WTC11 (cell line): ENCODE measurements around the gene CCDC178. TPM values are rescaled to one million over a fixed set of nuclear protein-coding genes. Genes with fewer than 3 reads are reported as not detected.

Experiments used
- ATAC-seq: fragments of 200-7000 bp; cut with Tn5 transposase; 2 replicates; pipeline ENCODE4 v1.10.0; 2021; ENCODE audit warnings: mild to moderate bottlenecking, moderate library complexity
- CTCF ChIA-PET: fragments of 300-600 bp; sonication (Branson Sonifier 250); formaldehyde crosslinking; loops from one replicate; lab custom pipeline; 2021; ENCODE audit warnings: antibody characterized with exemption; lab: Charles Lee
- POLR2A ChIA-PET: fragments of 350-600 bp; sonication (Branson Sonifier 250); formaldehyde crosslinking; loops from one replicate; lab custom pipeline; 2021; ENCODE audit warnings: antibody characterized with exemption; lab: Charles Lee
- DNase-seq: peaks from one replicate; pipeline ENCODE4 v3.0.0; 2021; ENCODE audit warnings: low spot score
- H3K27ac Mint-ChIP-seq: 2 replicates; pipeline ENCODE4 v1.8.0; 2021; ENCODE audit warnings: mixed read lengths
- H3K27me3 Mint-ChIP-seq: 2 replicates; pipeline ENCODE4 v1.8.0; 2021; ENCODE audit warnings: low read depth, mild to moderate bottlenecking, moderate library complexity, mixed read lengths
- H3K36me3 Mint-ChIP-seq: 2 replicates; pipeline ENCODE4 v1.8.0; 2021; ENCODE audit warnings: mixed read lengths
- H3K4me1 Mint-ChIP-seq: 2 replicates; pipeline ENCODE4 v1.8.0; 2022; ENCODE audit warnings: mixed read lengths
- H3K4me3 Mint-ChIP-seq: 2 replicates; pipeline ENCODE4 v1.8.0; 2021; ENCODE audit warnings: mild to moderate bottlenecking, moderate library complexity, mixed read lengths
- H3K9me3 Mint-ChIP-seq: 2 replicates; pipeline ENCODE4 v1.8.0; 2021; ENCODE audit warnings: mixed read lengths
- EMX1 ChIP-seq: fragments of 250-450 bp; sonication (Bioruptor Pico); IDR thresholded peaks from 2 replicates; pipeline ENCODE4 v1.8.0; 2021; ENCODE audit warnings: mild to moderate bottlenecking
- ETV6 ChIP-seq: sonication (generic); formaldehyde crosslinking; IDR thresholded peaks from 2 replicates; pipeline ENCODE4 v1.8.1; 2022; ENCODE audit warnings: mild to moderate bottlenecking, missing genetic modification reagents
- FOXP1 ChIP-seq: sonication (generic); formaldehyde crosslinking; IDR thresholded peaks from 2 replicates; pipeline ENCODE4 v1.8.0; 2022; ENCODE audit warnings: missing genetic modification reagents, mild to moderate bottlenecking, moderate library complexity, borderline replicate concordance
- GABPB1 ChIP-seq: sonication (generic); formaldehyde crosslinking; IDR thresholded peaks from 2 replicates; pipeline ENCODE4 v1.8.1; 2023; ENCODE audit warnings: mild to moderate bottlenecking, missing genetic modification reagents
- JUN ChIP-seq: sonication (generic); formaldehyde crosslinking; IDR thresholded peaks from 2 replicates; pipeline ENCODE4 v1.8.0; 2023; ENCODE audit warnings: mild to moderate bottlenecking, missing genetic modification reagents
- RORB ChIP-seq: fragments of 250-450 bp; sonication (Bioruptor Pico); IDR thresholded peaks from 2 replicates; pipeline ENCODE4 v1.9.0; 2021; ENCODE audit warnings: mild to moderate bottlenecking
- SMAD3 ChIP-seq: sonication (generic); formaldehyde crosslinking; IDR thresholded peaks from 2 replicates; pipeline ENCODE4 v1.8.0; 2022; ENCODE audit warnings: missing genetic modification reagents, mild to moderate bottlenecking, borderline replicate concordance
- TCF7 ChIP-seq: sonication (generic); formaldehyde crosslinking; IDR thresholded peaks from 2 replicates; pipeline ENCODE4 v1.8.0; 2022; ENCODE audit warnings: mild to moderate bottlenecking, low read depth, missing genetic modification reagents, moderate library complexity
- ZNF263 ChIP-seq: sonication (generic); formaldehyde crosslinking; IDR thresholded peaks from 2 replicates; pipeline ENCODE4 v1.8.1; 2022; ENCODE audit warnings: low read depth, mild to moderate bottlenecking, moderate library complexity, missing genetic modification reagents
- ZNF396 ChIP-seq: fragments of 250-450 bp; sonication (Bioruptor Pico); IDR thresholded peaks from 2 replicates; pipeline ENCODE4 v1.8.0; 2021; ENCODE audit warnings: mild to moderate bottlenecking, moderate library complexity, borderline replicate concordance
- ZNF423 ChIP-seq: fragments of 250-450 bp; sonication (Bioruptor Pico); IDR thresholded peaks from 2 replicates; pipeline ENCODE4 v2.1.2; 2022; ENCODE audit warnings: mild to moderate bottlenecking, moderate library complexity
- total RNA-seq: library from RNA; stranded (reverse); gene quantifications from 3 replicates; pipeline ENCODE4 v1.2.3, GENCODE V29; 2021
- TF ChIP-seq, protein P1 (sequence below): sonication (generic); formaldehyde crosslinking; IDR thresholded peaks from 2 replicates; pipeline ENCODE4 v1.8.0; 2023; ENCODE audit warnings: missing genetic modification reagents, mild to moderate bottlenecking, borderline replicate concordance
- TF ChIP-seq, protein P2 (sequence below): sonication (generic); formaldehyde crosslinking; IDR thresholded peaks from 2 replicates; pipeline ENCODE4 v1.8.1; 2023; ENCODE audit warnings: mild to moderate bottlenecking, missing genetic modification reagents
- TF ChIP-seq, protein P3 (sequence below): sonication (generic); formaldehyde crosslinking; IDR thresholded peaks from 2 replicates; pipeline ENCODE4 v1.8.0; 2023; ENCODE audit warnings: missing genetic modification reagents
- TF ChIP-seq, protein P4 (sequence below): sonication (generic); formaldehyde crosslinking; IDR thresholded peaks from 2 replicates; pipeline ENCODE4 v1.8.0; 2023; ENCODE audit warnings: mild to moderate bottlenecking, missing genetic modification reagents
- TF ChIP-seq, protein P5 (sequence below): sonication (generic); formaldehyde crosslinking; IDR thresholded peaks from 2 replicates; pipeline ENCODE4 v1.8.1; 2022; ENCODE audit warnings: missing genetic modification reagents, borderline replicate concordance

The CCDC178 gene
- total RNA-seq, 1 experiment from 2014 or later, result 0.20 TPM

DNA sequence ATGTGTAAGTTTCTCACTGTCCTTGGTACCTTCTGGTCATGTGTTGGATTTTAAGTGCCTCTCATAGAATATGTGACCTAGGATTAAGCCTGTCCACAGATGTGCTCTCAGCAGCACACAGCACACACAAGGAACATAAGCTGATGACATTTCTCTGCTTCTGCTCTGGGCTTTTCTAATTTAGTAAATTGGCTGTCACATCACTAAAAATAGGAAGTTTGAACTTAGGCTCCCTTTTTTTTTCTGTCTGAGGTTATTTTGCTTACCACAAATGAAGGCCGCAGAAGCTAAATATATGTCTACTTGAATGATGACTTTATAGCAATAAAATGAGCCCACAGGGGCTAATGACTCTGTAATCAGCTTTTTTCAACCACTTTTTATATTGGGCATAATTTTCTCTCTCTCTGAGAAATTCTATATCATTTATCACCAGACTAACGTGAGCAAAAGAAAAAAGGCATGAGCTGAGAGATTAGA, 517.5 kb downstream of the CCDC178 start:
- H3K27ac Mint-ChIP-seq, result no peak overlapping the region
- H3K27me3 Mint-ChIP-seq, result no peaks in the 10 kb centered on the region; the same call in 1 of the 2 replicates
- POLR2A ChIA-PET, result no interaction called here
- TF ChIP-seq EMX1 (CRISPR knock-in tag), result no peak
- TF ChIP-seq ZNF423 (CRISPR knock-in tag), result no peak
- no peak for TF ChIP-seq TCF7 (CRISPR knock-in tag)
- TF ChIP-seq, protein P1, sequence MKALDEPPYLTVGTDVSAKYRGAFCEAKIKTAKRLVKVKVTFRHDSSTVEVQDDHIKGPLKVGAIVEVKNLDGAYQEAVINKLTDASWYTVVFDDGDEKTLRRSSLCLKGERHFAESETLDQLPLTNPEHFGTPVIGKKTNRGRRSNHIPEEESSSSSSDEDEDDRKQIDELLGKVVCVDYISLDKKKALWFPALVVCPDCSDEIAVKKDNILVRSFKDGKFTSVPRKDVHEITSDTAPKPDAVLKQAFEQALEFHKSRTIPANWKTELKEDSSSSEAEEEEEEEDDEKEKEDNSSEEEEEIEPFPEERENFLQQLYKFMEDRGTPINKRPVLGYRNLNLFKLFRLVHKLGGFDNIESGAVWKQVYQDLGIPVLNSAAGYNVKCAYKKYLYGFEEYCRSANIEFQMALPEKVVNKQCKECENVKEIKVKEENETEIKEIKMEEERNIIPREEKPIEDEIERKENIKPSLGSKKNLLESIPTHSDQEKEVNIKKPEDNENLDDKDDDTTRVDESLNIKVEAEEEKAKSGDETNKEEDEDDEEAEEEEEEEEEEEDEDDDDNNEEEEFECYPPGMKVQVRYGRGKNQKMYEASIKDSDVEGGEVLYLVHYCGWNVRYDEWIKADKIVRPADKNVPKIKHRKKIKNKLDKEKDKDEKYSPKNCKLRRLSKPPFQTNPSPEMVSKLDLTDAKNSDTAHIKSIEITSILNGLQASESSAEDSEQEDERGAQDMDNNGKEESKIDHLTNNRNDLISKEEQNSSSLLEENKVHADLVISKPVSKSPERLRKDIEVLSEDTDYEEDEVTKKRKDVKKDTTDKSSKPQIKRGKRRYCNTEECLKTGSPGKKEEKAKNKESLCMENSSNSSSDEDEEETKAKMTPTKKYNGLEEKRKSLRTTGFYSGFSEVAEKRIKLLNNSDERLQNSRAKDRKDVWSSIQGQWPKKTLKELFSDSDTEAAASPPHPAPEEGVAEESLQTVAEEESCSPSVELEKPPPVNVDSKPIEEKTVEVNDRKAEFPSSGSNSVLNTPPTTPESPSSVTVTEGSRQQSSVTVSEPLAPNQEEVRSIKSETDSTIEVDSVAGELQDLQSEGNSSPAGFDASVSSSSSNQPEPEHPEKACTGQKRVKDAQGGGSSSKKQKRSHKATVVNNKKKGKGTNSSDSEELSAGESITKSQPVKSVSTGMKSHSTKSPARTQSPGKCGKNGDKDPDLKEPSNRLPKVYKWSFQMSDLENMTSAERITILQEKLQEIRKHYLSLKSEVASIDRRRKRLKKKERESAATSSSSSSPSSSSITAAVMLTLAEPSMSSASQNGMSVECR (CRISPR knock-in tag), result no peak
- TF ChIP-seq, protein P2, sequence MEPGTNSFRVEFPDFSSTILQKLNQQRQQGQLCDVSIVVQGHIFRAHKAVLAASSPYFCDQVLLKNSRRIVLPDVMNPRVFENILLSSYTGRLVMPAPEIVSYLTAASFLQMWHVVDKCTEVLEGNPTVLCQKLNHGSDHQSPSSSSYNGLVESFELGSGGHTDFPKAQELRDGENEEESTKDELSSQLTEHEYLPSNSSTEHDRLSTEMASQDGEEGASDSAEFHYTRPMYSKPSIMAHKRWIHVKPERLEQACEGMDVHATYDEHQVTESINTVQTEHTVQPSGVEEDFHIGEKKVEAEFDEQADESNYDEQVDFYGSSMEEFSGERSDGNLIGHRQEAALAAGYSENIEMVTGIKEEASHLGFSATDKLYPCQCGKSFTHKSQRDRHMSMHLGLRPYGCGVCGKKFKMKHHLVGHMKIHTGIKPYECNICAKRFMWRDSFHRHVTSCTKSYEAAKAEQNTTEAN (CRISPR knock-in tag), result no peak
- no peak for TF ChIP-seq FOXP1 (CRISPR knock-in tag)
- TF ChIP-seq RORB (CRISPR knock-in tag), result no peak
- no peak for TF ChIP-seq JUN (CRISPR knock-in tag)
- TF ChIP-seq, protein P3, sequence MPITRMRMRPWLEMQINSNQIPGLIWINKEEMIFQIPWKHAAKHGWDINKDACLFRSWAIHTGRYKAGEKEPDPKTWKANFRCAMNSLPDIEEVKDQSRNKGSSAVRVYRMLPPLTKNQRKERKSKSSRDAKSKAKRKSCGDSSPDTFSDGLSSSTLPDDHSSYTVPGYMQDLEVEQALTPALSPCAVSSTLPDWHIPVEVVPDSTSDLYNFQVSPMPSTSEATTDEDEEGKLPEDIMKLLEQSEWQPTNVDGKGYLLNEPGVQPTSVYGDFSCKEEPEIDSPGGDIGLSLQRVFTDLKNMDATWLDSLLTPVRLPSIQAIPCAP (CRISPR knock-in tag), result no peak
- TF ChIP-seq, protein P4, sequence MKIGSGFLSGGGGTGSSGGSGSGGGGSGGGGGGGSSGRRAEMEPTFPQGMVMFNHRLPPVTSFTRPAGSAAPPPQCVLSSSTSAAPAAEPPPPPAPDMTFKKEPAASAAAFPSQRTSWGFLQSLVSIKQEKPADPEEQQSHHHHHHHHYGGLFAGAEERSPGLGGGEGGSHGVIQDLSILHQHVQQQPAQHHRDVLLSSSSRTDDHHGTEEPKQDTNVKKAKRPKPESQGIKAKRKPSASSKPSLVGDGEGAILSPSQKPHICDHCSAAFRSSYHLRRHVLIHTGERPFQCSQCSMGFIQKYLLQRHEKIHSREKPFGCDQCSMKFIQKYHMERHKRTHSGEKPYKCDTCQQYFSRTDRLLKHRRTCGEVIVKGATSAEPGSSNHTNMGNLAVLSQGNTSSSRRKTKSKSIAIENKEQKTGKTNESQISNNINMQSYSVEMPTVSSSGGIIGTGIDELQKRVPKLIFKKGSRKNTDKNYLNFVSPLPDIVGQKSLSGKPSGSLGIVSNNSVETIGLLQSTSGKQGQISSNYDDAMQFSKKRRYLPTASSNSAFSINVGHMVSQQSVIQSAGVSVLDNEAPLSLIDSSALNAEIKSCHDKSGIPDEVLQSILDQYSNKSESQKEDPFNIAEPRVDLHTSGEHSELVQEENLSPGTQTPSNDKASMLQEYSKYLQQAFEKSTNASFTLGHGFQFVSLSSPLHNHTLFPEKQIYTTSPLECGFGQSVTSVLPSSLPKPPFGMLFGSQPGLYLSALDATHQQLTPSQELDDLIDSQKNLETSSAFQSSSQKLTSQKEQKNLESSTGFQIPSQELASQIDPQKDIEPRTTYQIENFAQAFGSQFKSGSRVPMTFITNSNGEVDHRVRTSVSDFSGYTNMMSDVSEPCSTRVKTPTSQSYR, result no peak
- no peak for TF ChIP-seq ZNF396
- no peak for TF ChIP-seq SMAD3 (CRISPR knock-in tag)
- no peak overlapping the region for H3K4me3 Mint-ChIP-seq
- ATAC-seq (no peak), DNase-seq (no peak)
- CTCF ChIA-PET, result interaction anchor here (0.6 to 0.8 kb wide), 2 partner anchors 88 to 150 kb away, joined by 3 read pairs; partner anchors contain the start of gene KLHL14
- no peaks in the 10 kb centered on the region for H3K36me3 Mint-ChIP-seq
- no peaks in the 10 kb centered on the region for H3K9me3 Mint-ChIP-seq
- 0 out of 2 replicates have a peak, but pooled peaks cover 3% of the 10 kb centered on the region for H3K4me1 Mint-ChIP-seq

DNA sequence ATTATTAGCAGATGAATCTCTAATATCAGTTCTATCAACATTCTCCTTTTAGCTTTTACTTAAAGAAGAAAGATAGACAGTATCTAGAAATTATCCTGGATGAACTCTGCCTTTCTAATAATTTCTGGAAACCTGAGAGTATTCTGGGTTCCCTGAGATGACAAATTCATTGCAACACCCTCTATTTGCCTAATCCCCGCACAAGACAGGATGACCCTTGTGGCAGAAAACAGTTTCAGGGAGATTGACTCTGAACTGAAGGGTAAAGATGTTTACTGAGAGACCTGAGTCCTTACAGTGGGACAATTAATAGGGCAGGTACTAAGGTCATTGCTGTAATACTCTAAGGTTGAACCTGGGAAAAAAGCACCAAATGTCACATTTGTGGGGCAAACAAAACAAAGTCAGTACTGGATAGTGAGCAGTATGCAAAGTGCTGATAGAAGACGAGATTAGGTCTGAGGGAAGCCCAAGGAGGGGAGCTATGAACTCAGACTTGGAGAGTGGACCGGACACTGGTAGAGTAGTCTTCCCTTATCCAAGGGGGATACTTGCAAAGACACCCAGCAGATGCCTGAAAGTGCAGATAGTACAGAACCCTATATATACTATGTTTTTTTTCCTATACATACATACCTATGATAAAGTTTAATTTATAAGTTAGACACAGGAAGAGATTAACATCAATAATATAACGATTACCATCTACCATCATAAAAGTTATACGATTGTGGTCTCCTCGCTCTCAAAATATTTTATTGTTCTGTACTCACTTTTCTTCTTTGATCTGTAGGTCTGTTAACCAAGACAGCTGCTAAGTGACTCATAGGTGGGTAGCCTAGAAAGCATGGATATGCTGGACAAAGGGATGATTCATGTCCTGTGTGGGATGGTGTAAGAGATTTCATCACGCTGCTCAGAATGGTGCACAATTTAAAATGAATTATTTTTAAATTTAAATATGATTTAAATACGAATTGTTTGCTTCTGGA, 519.4 kb downstream of the CCDC178 start:
- DNase-seq (no peak), ATAC-seq (no peak)
- CTCF ChIA-PET, result no interaction called here
- H3K36me3 Mint-ChIP-seq, result no peaks in the 10 kb centered on the region
- H3K9me3 Mint-ChIP-seq, result no peaks in the 10 kb centered on the region
- no peak overlapping the region for H3K4me3 Mint-ChIP-seq
- TF ChIP-seq, protein P1 (CRISPR knock-in tag), result no peak
- TF ChIP-seq GABPB1 (CRISPR knock-in tag) (peak; percentile 84), ZNF263 (CRISPR knock-in tag) (no peak), ETV6 (CRISPR knock-in tag) (no peak)
- TF ChIP-seq, protein P5, sequence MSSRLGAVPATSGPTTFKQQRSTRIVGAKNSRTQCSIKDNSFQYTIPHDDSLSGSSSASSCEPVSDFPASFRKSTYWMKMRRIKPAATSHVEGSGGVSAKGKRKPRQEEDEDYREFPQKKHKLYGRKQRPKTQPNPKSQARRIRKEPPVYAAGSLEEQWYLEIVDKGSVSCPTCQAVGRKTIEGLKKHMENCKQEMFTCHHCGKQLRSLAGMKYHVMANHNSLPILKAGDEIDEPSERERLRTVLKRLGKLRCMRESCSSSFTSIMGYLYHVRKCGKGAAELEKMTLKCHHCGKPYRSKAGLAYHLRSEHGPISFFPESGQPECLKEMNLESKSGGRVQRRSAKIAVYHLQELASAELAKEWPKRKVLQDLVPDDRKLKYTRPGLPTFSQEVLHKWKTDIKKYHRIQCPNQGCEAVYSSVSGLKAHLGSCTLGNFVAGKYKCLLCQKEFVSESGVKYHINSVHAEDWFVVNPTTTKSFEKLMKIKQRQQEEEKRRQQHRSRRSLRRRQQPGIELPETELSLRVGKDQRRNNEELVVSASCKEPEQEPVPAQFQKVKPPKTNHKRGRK (CRISPR knock-in tag), result no peak
- no peaks in the 10 kb centered on the region; the same call in 1 of the 2 replicates for H3K27me3 Mint-ChIP-seq
- H3K4me1 Mint-ChIP-seq, result peaks cover 3% of the 10 kb centered on the region; the same call in 1 of the 2 replicates
- POLR2A ChIA-PET, result no interaction called here
- no peak overlapping the region for H3K27ac Mint-ChIP-seq
